Psoas muscle (tissue), 8 donors: ENCODE results near the gene LHFPL3. TPM values are rescaled to one million over a fixed set of nuclear protein-coding genes. Genes with fewer than 3 reads are reported as not detected.
"Not testable (repeated sequence)": the region's sequence is repeated elsewhere in the genome, so short reads cannot be mapped to it uniquely, and the experiment has no call there.

Source experiments
- ATAC-seq, 4 donors: fragments of 200-7000 bp; cut with Tn5 transposase; one replicate each; pipeline ENCODE4 v1.9.1; 2020; ENCODE audit warnings: moderate library complexity in 3 of 4, mild to moderate bottlenecking in 2 of 4
- DNase-seq, 2 donors: peaks; one replicate each; pipeline ENCODE4 v3.0.0-alpha.2; 2020
- H3K27ac ChIP-seq: fragments of 200-600 bp; one replicate; pipeline ENCODE4 v1.8.0; 2022
- H3K27me3 ChIP-seq, 3 donors: fragments of 200-600 bp in 1 of 3; one replicate each; pipeline versions ENCODE4 v1.6.1 to v1.8.0; 2013 to 2022; ENCODE audit warnings: low read length in 2 of 3, mild to moderate bottlenecking in 2 of 3, moderate library complexity in 1 of 3; ENCODE audit not compliant: insufficient read depth in 3 of 3
- H3K36me3 ChIP-seq, 2 donors: fragments of 200-600 bp in 1 of 2; one replicate each; pipeline versions ENCODE4 v1.6.1 to v1.8.0; 2013 to 2022; ENCODE audit warnings: low read depth in 1 of 2, mild to moderate bottlenecking in 1 of 2, moderate library complexity in 1 of 2; ENCODE audit not compliant: insufficient read depth in 1 of 2
- H3K4me1 ChIP-seq: fragments of 200-600 bp; one replicate; pipeline ENCODE4 v1.8.0; 2022
- H3K4me3 ChIP-seq: fragments of 200-600 bp; one replicate; pipeline ENCODE4 v1.8.0; 2022; ENCODE audit warnings: mild to moderate bottlenecking
- H3K9me3 ChIP-seq: fragments of 200-600 bp; one replicate; pipeline ENCODE4 v1.8.0; 2022
- CTCF ChIP-seq: fragments of 200-600 bp; IDR thresholded peaks from one replicate; pipeline ENCODE4 v1.8.0; 2022; ENCODE audit warnings: antibody characterized with exemption
- WGBS, 3 donors: extraction: QIAGEN DNeasy Blood & Tissue Kit; methylation state at CpG; one replicate each; pipeline versions ENCODE4 v1.1.6 to v1.1.7; 2013; 5-methylcytosine and 5-hydroxymethylcytosine counted together
- intact Hi-C, 2 donors: fragments of 100-400 bp; cut with DNase I; formaldehyde crosslinking; loops; one replicate each; pipeline versions ENCODE4 v1.11.0 to v1.14.2; 2022
- polyA plus RNA-seq, 3 donors: library from polyadenylated mRNA; stranded (reverse); fragments of 200-250 nt; gene quantifications; one replicate each; pipeline ENCODE4 v1.2.3, GENCODE V29; 2013
- total RNA-seq, 4 donors: library from RNA; stranded (reverse); fragmentation: NEBNext Ultra II Directional in 2 of 4; extraction: Animal tissue kit (Norgen Biotek cat#: 25700) in 2 of 4; gene quantifications; one replicate each; pipeline versions ENCODE4 v1.2.1 to v1.2.4, GENCODE V29; 2021 to 2023
- donor health status: healthy with polysubstance abuse.
- donor health status: DM: no; HTN: no; CAD: no; lungs with moderate emphysema.
- donor health status: Bipolar disorder and iron deficiency.
- donor health status: healthy.
- donor health status: DM: yes; HTN: yes; CAD: no.
- donor health status: DM: no; HTN: no; CAD: no.
- donor health status: DM: no; HTN: no; CAD: no.
- donor health status: DM: yes; HTN: yes; CAD: no.

LHFPL3 gene
- total and polyA plus RNA-seq, 7 donors = not detected

GRCh38 chr7:104933521-104933988, 605.2 kb downstream of the LHFPL3 start:
- TF ChIP-seq CTCF = no peak
- H3K27me3 ChIP-seq = no peaks in the 10 kb centered on the region
- no peaks in the 10 kb centered on the region for H3K36me3 ChIP-seq
- WGBS, 3 donors = 44 to 47% (median 46%) methylated on average over 6 of the region's 6 CpGs
- intact Hi-C loops = no loop called here
- no peak for DNase-seq
- no peak overlapping the region for H3K4me3 ChIP-seq
- H3K4me1 ChIP-seq = no peaks in the 10 kb centered on the region
- H3K9me3 ChIP-seq = no peaks in the 10 kb centered on the region
- H3K27ac ChIP-seq = no peak overlapping the region
- no peak for ATAC-seq

GRCh38 chr7:104934665-104935064, 606.3 kb downstream of the LHFPL3 start:
- Histone ChIP-seq H3K27me3 (no peaks in the 10 kb centered on the region), H3K36me3 (no peaks in the 10 kb centered on the region), H3K9me3 (no peaks in the 10 kb centered on the region), H3K27ac (no peak overlapping the region), H3K4me1 (no peaks in the 10 kb centered on the region), H3K4me3 (no peak overlapping the region)
- 63 to 70% (median 64%) methylated on average over 7 of the region's 7 CpGs for WGBS, 3 donors
- ATAC-seq (no peak), DNase-seq (no peak)
- intact Hi-C loops = no loop called here
- TF ChIP-seq CTCF = no peak

GRCh38 chr7:104935276-104935675, 606.9 kb downstream of the LHFPL3 start:
- H3K27me3 ChIP-seq = no peaks in the 10 kb centered on the region
- H3K27ac ChIP-seq = no peak overlapping the region
- H3K9me3 ChIP-seq = no peaks in the 10 kb centered on the region
- H3K36me3 ChIP-seq = no peaks in the 10 kb centered on the region
- H3K4me3 ChIP-seq = no peak overlapping the region
- no peaks in the 10 kb centered on the region for H3K4me1 ChIP-seq
- DNase-seq = no peak
- no peak for TF ChIP-seq CTCF
- no peak for ATAC-seq
- intact Hi-C loops = no loop called here

GRCh38 chr7:104936546-104936945, 608.1 kb downstream of the LHFPL3 start:
- Histone ChIP-seq H3K4me1 (no peaks in the 10 kb centered on the region), H3K36me3 (no peaks in the 10 kb centered on the region), H3K9me3 (no peaks in the 10 kb centered on the region), H3K27ac (no peak overlapping the region), H3K27me3 (no peaks in the 10 kb centered on the region), H3K4me3 (no peak overlapping the region)
- intact Hi-C loops = no loop called here
- DNase-seq = no peak
- TF ChIP-seq CTCF = no peak
- ATAC-seq = no peak
- 80 to 87% (median 81%) methylated on average over 8 of the region's 8 CpGs for WGBS, 3 donors

GRCh38 chr7:104937489-104937888, 609.1 kb downstream of the LHFPL3 start:
- H3K9me3 ChIP-seq, ATAC-seq, H3K4me1 ChIP-seq, H3K36me3 ChIP-seq, intact Hi-C loops, H3K27me3 ChIP-seq, H3K27ac ChIP-seq, DNase-seq, H3K4me3 ChIP-seq: not testable (repeated sequence)
- whole genome bisulfite sequencing, 3 donors = 95 to 96% (median 95%) methylated on average over 6 of the region's 6 CpGs
